ENCODE results near the gene LAP3.

- TF ChIP-seq CTCF (IDR thresholded peaks at IDR 0.05) (no peak), POLR2A (IDR thresholded peaks at IDR 0.05; ENCODE audit: low read depth) (no peak)
These were observed 42.6 kb downstream of the LAP3 start for GRCh38 chr4:17619416-17620105.
